T-helper 1 cell (primary cell): ENCODE data around the gene PRR29.
"Not testable (repeated sequence)": the region's sequence is repeated elsewhere in the genome, so short reads cannot be mapped to it uniquely, and the experiment has no call there.

Experiments used
- DNase-seq, 5 donors: peaks; one replicate each; pipeline ENCODE4 v3.0.0-alpha.2; 2012 to 2020

The PRR29 gene

DNA sequence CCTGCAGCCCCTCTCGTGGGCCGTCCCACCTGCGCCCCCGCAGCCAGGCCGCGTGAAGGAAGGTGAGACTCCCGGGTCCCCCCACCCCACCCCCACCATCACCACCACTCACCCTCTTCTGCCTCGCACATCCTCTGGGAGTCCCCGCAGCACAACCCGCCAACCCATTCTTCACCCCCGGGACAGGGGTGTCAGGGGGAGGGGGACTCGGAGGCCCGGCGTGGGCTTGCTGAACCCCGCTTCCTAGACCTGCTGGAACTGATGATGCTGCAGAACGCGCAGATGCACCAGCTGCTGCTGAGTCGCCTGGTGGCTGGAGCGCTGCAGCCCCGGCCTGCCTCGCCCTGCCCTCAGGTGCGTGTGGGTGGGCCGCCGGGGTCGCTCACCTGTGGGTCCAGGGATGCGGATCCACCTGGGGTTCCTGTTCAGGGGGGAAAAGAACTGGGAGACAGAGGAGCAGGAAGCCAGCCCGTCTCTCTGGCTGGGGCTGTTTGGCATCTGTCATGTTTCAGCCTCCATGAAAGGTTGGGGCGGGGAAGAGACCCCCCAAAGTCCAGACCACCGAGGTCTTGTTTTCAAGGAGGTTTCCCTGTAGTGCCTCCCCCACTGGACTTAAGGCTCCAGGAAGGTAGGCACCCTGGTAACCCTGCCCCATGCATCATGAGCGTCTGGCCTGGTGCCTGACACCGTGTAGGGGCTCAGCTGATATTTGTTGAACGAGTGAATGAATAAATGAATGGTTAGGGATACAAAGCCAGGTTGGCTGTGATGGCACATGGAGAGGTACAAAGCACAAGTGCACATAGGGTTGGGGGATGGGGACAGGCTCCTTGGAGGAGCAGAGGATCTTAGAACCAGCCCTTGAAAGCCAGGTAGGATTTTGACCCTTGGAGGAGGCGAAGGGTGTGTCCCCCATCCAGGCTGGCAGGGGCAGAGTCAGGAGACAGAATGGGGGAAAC, 849 bp downstream of the PRR29 start:
- DNase-seq = peak in 1 of 5 donors; percentile 31

GRCh38 chr17:63999680-64000531, 1.8 kb downstream of the PRR29 start:
- DNase-seq = no peak

DNA sequence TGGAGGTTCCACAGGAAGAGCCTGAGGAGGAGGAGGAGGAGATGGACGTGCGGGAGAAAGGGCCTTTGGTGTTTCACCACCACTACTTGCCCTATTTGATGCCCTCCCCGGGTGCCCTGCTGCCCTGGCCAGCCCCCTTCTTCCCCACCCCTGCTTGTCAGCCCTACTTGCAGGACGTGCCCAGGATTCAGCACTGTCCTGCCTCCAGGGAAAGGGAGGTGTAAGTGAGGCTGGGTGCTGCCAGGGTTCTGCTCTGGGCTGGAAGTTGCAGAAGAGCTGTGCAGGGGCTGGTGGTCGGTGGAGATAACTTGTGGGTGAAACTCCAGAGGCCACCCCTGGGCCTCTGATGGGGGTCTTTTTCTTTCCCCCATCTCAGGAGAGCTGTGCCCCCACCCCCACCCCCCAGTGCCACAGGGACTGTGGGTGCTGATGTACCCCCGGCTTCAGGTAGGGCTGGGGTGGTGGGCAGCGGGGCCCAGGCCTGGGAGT, 3.0 kb downstream of the PRR29 start:
- DNase-seq = no peak

DNA sequence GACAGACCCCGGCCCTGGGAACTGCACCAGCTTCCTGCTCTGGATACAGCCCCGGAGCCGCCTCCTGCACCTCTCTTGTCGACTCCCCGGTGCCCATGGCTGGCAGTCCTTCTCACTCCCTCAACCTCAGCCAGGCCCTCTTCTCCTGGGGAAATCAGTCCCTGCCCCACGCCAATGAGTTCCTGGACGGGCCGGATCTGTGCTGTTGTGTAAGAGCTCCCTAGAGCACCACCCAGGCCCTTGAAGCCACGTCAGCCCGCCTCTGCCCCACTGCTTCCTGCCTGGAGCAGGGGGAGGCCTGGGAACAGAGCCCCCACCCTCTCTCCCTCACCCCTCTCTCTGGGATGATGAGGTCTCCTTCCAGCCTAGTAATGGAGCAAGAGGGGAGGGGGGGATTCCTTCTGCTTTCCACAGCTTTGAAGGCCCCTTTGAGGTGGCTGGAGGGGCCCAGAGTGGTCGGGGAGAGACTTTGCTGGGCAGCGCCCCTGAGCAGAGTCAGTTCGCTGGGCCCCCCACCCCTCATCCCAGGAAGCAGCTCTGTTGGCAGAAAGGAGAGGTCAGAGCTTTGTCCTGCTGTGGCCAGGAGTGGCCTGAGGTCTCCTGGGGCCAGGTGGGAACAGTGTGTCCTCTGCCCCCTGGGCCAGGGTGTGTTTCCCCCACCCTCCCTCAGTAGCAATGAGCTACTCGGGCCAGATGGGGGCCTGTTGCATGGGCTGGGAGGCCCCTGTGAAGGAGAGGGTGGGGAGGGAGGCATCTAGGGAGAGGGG, 3.8 kb downstream of the PRR29 start:
- DNase-seq = no peak

DNA sequence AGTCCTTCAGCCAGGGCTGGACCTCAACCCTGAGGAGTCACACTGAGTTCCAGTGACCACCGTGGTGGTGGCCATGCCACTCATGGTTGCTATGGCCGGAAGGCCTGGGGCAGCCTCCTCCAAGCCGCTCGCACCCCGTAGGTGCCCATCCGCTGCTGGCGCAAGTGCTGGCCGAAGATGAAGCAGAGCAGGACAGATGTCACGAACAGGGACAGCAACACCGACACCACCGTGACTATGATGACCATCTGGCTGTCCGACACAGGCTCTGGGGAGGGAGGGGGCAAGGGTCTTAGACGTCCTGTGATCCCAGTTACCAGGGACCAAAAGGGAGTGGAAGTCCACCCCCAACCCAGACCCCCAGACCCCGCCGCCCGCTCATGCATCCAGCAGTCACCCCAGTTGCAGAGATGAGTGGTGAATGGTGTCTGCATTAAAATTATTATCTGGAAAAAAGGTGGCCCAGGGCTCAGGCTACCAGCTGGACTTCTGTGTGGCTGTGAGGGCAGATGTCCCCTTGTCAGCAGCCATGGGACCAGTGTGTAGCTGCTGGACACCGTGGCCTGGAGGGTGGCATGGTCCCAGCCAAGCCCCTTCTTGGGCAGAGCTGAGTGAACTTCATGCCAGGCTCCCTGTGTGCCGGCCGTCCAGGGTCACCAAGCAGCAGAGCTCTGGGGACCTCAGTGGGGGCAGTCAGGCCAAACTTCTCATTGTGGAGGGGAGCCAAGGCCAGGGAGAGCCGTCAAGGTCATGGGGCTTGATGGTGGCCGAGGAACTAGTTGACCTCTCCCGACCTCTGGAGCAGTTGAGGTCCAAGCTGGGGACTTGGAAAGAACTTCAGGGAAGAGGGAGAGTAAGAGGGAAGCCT, 4.7 kb downstream of the PRR29 start:
- no peak for DNase-seq

GRCh38 chr17:64003526-64004121, 5.5 kb downstream of the PRR29 start:
- no peak for DNase-seq

GRCh38 chr17:64004218-64004770, 6.1 kb downstream of the PRR29 start:
- DNase-seq = no peak

GRCh38 chr17:64004903-64005733, 7.0 kb downstream of the PRR29 start:
- DNase-seq = no peak

GRCh38 chr17:64005734-64006167, 7.6 kb downstream of the PRR29 start:
- DNase-seq = no peak

DNA sequence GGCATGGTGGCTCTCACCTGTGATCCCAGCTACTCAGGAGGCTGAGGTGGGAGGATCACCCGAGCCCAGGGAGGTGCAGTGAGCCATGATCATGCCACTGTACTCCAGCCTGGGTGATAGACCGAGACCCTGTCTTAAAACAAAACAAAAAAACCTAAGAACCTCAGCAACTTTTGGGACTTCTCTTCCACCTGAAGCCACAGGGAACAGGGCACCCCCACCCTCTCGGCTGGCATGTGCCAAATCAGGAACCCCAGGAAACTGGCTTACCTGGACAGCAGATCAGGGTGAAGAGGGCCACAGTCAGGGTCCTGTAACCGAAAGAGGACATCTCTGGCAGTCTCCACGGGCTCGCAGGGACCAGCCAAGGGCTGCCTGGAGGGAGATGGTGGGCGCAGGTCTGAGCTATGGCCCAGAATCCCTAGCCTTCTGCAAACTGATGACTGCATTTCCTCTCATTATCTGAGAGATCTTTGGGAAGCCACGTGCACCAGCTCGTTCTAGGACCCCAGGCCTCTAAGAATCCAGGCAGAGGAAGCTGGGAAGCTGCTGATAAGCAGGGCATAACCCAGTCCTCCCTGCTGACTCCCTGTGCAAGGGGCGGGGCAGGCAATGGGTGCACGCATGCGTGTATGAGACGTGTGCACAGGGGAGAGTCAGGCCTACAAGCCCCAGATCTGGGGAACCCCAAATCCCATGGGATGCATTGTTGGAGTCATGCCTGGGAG, 8.4 kb downstream of the PRR29 start:
- DNase-seq = no peak

GRCh38 chr17:64007089-64007837, 9.1 kb downstream of the PRR29 start:
- DNase-seq = not testable (repeated sequence)

DNA sequence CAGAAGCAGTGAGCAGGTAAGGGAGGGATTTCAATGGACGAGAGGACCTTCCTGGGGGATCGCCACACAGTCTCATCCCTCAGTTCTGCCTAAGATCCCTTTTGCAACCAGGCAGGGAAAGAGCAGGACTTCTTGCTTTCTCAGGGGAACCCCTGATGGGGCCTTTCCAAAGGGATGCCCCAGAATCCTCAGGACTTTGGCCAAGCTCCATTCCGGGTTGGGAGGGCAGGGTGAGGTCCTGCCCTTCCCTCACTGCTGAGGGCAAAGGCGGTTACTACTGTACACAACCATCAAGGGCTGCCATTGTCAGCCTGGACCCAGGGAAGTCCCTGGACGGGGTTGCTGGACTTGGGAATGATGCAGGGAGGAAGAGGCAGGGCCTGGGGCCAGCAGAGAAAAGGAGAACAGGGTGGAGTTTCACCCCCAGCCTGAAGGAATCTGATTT, 9.7 kb downstream of the PRR29 start:
- DNase-seq = no peak

DNA sequence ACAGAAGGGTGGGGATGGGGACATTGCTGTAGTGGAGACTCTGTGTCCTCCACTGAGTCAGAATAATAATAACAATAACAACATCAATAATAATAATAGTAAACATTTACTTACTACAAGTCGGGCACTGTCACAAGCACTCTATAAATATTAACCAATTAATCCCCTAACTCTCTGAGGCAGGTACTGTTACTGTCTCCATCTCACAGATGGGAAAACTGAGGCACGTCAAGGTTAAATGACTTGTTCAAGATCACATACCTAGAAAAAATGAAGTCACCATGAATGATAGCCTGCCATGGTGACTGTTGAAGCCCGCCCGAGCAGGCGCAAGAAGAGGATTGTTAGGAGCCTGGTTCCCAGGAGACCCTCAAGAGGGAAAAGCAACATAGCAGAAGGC, 10.2 kb downstream of the PRR29 start:
- no peak for DNase-seq

DNA sequence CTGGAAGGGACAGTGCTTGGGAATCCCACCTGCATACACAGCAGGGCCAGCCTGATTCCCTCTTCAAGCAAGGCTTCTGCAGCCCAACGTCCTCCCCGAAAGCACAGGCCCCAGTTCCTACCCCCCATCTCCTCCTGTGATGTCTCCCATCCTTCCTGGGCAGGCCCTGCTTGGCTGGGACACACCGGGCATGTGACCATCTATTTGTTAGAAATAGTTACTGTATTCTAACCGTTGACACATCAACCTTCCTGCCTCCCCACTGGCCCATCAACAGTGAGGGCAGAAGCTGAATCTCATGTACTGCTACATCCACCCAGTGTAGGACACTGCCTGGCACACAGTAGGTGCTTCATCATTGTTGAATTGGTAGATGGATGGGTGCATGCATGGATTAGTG, 10.7 kb downstream of the PRR29 start:
- DNase-seq = no peak

GRCh38 chr17:64009571-64010402, 11.6 kb downstream of the PRR29 start:
- DNase-seq = no peak

DNA sequence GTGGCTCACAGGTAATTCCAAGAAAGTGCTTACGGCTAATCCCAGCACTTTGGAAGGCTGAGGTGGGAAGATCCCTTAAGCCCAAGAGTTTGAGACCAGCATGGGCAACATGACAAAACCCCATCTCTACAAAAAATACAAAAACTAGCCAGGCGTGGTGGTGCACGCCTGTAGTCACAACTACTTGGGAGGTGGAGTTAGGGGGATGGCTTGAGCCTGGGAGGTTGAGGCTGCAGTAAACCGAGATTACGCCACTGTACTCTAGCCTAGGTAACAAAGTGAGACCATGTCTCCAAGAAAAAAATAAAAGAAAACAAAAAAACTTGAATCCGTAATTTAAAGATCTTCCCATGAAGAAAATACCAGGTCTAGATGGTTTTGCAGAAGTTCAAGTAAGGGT, 17.3 kb downstream of the PRR29 start:
- no peak for DNase-seq

DNA sequence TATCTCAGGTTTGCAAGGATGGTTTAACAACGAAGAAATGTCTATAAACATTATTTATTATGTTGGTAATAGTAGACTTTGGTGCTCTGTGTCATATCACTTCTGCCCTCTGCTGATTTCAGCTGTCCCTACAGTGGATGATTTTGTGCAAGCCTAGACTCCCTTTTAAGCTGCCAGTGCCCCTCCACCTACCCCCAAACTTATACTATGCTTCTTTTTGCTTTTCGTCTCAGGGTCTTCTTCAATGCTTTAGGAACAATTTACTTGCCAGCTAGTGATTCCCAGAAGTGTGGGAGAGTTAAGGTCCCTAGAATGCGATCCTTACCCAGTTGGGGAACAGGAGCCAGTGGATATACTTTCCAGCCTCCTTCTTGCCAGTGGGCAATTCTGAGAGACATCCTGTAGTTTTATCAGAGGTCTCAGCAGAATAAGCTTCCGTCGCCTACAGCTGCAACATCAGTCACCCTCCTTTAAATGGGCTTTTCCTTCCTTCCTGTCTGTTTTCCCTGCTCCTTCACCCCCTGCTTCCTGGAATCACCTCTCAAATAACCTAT, 18.2 kb downstream of the PRR29 start:
- peak in 1 of 5 donors; percentile 27 for DNase-seq
